HAP-1 (cell line): Measurements from ENCODE around the gene PBX1.

Experiments
- DNase-seq, 2 experiments: peaks; one replicate each; pipeline ENCODE4 v3.0.0-alpha.2; 2016 to 2020; ENCODE audit warnings: low spot score in 2 of 2
- H3K27me3 ChIP-seq: fragments of 250-450 bp; sonication (Bioruptor Pico); 2 replicates; pipeline ENCODE4 v1.5.1; 2020; ENCODE audit warnings: low read depth, mild to moderate bottlenecking, moderate library complexity
- H3K36me3 ChIP-seq: fragments of 250-450 bp; sonication (Bioruptor Pico); replicated peaks from 2 replicates; pipeline ENCODE4 v1.5.1; 2020; ENCODE audit warnings: mild to moderate bottlenecking
- H3K4me1 ChIP-seq: fragments of 250-450 bp; sonication (Bioruptor Pico); 2 replicates; pipeline ENCODE4 v1.5.1; 2020; ENCODE audit warnings: mild to moderate bottlenecking
- H3K4me3 ChIP-seq: fragments of 250-450 bp; sonication (Bioruptor Pico); 2 replicates; pipeline ENCODE4 v1.5.1; 2020; ENCODE audit warnings: mild to moderate bottlenecking, moderate library complexity
- H3K9me3 ChIP-seq: fragments of 250-450 bp; sonication (Bioruptor Pico); 2 replicates; pipeline ENCODE4 v1.5.1; 2020; ENCODE audit warnings: mild to moderate bottlenecking, moderate library complexity
- in situ Hi-C: fragments of 300-500 bp; cut with MboI; formaldehyde crosslinking; loops from 3 replicates; pipeline ENCODE4 v1.14.3; 2020; ENCODE audit warnings: low sequenced_read_pairs, inconsistent platforms, mixed read lengths

Gene PBX1

DNA sequence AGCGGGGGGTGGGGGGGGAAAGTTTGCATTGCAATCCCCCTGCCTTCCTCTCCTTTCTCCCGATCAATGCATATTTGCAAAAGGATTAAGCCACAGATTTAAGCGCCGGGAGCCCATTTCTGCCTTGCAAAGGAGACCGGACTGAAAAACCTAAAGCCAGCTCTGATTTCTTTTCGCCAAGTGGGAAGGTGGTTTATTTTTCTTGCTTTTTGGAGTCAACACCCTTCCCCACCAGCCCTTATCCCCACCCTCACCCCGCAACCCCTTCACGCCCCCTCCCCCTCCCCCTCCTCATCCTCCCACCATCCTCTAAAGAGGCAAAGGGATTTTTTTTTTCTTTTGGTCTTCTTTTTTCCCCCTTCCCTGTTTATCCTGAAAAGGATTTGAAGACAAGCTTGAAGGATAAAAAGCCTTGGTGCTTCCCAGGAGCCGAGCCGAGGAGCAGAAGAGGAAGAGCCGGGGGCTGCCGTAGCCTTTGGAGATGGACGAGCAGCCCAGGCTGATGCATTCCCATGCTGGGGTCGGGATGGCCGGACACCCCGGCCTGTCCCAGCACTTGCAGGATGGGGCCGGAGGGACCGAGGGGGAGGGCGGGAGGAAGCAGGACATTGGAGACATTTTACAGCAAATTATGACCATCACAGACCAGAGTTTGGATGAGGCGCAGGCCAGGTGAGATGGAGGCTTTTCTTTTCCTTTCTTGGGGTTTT is 513 bp downstream of the PBX1 start:
- Histone ChIP-seq H3K4me1 (peaks cover 27% of the 10 kb centered on the region), H3K27me3 (no peaks in the 10 kb centered on the region), H3K9me3 (no peaks in the 10 kb centered on the region), H3K4me3 (peak overlapping the region; percentile 40), H3K36me3 (no peaks in the 10 kb centered on the region)
- peak in 1 of 2 experiments; percentile 61 for DNase-seq
- in situ Hi-C loops = no loop called here

DNA sequence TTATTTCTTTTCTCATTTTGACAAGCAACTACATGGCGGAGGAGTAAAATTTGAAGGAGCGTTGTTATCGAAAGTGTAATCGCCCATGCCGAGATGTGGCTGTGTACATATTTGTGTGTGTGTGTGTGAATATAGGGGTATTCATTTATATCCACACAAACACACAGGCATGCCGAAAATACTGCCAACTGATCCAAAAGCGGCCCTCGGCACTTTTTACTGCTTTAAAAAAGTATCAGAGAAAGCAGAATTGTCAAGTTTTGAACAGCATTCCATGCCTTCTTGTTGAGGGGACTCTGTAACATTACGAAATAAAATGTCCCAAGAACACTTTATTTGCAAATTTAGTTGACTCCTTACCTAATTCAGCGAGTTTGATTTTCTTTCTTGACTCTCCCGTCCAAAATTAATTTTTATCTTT is 1.1 kb downstream of the PBX1 start:
- in situ Hi-C loops = no loop called here
- peaks cover 33% of the 10 kb centered on the region for H3K4me1 ChIP-seq

GRCh38 chr1:164560556-164560955 is 1.6 kb downstream of the PBX1 start:
- Histone ChIP-seq H3K4me1 (peaks cover 37% of the 10 kb centered on the region), H3K9me3 (no peaks in the 10 kb centered on the region), H3K4me3 (peak overlapping the region; percentile 40), H3K36me3 (no peaks in the 10 kb centered on the region), H3K27me3 (no peaks in the 10 kb centered on the region)
- no peak for DNase-seq
- in situ Hi-C loops = no loop called here

More for the DNA sequence above, 1.1 kb downstream of the PBX1 start:
- Histone ChIP-seq H3K27me3 (no peaks in the 10 kb centered on the region), H3K36me3 (no peaks in the 10 kb centered on the region), H3K4me3 (peak overlapping the region; percentile 40), H3K9me3 (no peaks in the 10 kb centered on the region)
- DNase-seq = no peak

GRCh38 chr1:164561007-164561406 is 2.0 kb downstream of the PBX1 start:
- H3K4me1 ChIP-seq = peaks cover 42% of the 10 kb centered on the region
- no peak for DNase-seq
- H3K4me3 ChIP-seq = peak overlapping the region; percentile 40
- H3K27me3 ChIP-seq = no peaks in the 10 kb centered on the region
- H3K9me3 ChIP-seq = no peaks in the 10 kb centered on the region
- H3K36me3 ChIP-seq = no peaks in the 10 kb centered on the region
- in situ Hi-C loops = no loop called here

DNA sequence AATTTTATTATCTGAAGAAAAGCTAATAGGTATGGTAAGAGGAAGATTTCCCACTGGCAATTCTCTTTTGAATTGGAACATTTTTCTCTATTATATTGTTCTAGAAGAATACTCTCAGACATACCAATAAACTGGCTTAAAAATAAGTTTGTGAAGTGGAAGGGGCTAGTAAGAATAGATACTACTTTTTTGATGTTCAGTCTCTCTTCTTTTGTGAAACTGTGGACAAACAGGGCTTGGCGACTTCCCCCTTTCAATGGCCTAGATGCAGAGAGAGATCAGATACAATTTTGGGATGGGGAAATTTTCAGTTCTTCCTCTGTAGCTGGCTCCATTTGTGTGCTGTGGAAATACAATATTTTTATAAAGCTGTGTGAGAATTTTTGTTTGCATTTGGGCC is 2.5 kb downstream of the PBX1 start:
- Histone ChIP-seq H3K27me3 (no peaks in the 10 kb centered on the region), H3K4me3 (peak overlapping the region; percentile 40), H3K9me3 (no peaks in the 10 kb centered on the region), H3K36me3 (no peaks in the 10 kb centered on the region), H3K4me1 (peaks cover 47% of the 10 kb centered on the region)
- in situ Hi-C loops = no loop called here
- DNase-seq = peak in 1 of 2 experiments; percentile 42

DNA sequence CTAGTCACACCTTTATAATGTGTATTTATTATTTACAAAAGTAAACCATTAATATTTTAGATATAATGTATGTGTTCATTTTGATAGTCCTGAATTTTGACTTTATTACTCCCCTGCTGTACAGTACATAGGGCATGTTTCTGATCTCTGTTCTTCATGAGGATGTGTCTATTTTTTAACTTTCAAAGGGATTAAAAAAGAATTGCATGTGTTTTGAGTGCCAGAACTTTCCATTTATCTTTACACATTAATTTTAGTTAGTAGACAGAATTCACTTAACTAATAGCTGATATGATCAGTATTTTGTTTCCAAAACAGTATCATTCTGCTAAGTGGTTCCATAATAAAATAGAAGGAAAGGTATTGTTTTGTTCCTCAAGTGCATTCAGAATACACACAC is 3.1 kb downstream of the PBX1 start:
- Histone ChIP-seq H3K4me3 (peak overlapping the region; percentile 40), H3K9me3 (no peaks in the 10 kb centered on the region), H3K36me3 (no peaks in the 10 kb centered on the region), H3K27me3 (no peaks in the 10 kb centered on the region), H3K4me1 (peaks cover 52% of the 10 kb centered on the region)
- in situ Hi-C loops = no loop called here
- no peak for DNase-seq

DNA sequence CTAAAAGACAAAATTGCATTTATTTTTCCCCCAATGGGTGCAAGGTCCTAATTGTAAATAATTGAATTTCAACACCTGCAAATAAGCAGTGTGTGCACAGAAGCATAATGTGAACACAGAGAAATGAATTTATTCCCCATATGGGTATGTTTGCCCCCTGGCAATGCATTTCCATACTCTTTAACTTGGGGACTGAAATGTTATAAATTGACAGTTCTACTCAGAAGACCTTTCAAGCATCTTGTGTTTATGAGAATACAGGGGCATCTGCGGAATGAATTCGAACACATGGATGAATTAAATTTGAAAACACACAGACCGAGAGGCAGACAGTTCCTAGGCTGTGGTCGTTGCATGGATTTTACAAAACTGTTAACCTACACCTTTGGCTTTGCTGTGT is 3.5 kb downstream of the PBX1 start:
- no peaks in the 10 kb centered on the region for H3K27me3 ChIP-seq
- peak in 1 of 2 experiments; percentile 41 for DNase-seq
- no peaks in the 10 kb centered on the region for H3K36me3 ChIP-seq
- in situ Hi-C loops = no loop called here
- H3K4me1 ChIP-seq = peaks cover 51% of the 10 kb centered on the region
- peak overlapping the region; percentile 40 for H3K4me3 ChIP-seq
- H3K9me3 ChIP-seq = no peaks in the 10 kb centered on the region

GRCh38 chr1:164562947-164563520 is 4.0 kb downstream of the PBX1 start:
- Histone ChIP-seq H3K4me3 (peak overlapping the region; percentile 40), H3K36me3 (no peaks in the 10 kb centered on the region), H3K9me3 (no peaks in the 10 kb centered on the region), H3K27me3 (no peaks in the 10 kb centered on the region), H3K4me1 (peaks cover 46% of the 10 kb centered on the region)
- in situ Hi-C loops = no loop called here
- DNase-seq = no peak

DNA sequence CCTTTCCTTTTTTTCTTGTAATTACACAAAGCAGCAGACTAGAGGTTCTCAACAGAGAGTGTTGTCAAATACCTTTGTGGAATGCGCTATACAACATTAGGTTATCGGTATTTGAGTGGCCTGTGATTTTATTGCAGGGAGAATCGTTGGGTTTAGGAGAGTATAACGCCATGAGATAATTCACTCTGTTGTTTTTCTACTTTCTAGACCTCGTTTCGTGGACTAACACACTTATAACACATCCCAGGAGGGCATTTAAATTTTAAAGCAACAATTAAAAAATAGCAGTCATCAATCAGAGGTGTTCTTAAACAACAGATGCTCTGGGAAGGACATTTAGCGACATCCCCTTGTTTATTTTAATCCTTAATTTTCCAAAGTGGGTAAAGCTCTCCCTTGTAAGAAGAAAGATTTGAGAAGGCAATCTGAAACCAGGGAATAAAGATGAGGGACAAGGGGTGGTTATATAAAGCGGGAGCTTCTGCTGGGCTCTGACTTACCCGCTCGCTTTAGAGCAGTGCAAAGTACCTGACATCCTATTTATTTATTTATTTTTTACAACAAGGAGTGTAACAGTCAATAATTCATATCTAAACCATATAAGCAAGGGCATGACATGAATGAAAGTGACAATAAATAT is 4.9 kb downstream of the PBX1 start:
- no peaks in the 10 kb centered on the region for H3K9me3 ChIP-seq
- peaks cover 43% of the 10 kb centered on the region for H3K4me1 ChIP-seq
- no peak for DNase-seq
- peak overlapping the region; percentile 40 for H3K4me3 ChIP-seq
- H3K36me3 ChIP-seq = no peaks in the 10 kb centered on the region
- in situ Hi-C loops = no loop called here
- no peaks in the 10 kb centered on the region for H3K27me3 ChIP-seq

GRCh38 chr1:164564378-164564777 is 5.4 kb downstream of the PBX1 start:
- in situ Hi-C loops = no loop called here

DNA sequence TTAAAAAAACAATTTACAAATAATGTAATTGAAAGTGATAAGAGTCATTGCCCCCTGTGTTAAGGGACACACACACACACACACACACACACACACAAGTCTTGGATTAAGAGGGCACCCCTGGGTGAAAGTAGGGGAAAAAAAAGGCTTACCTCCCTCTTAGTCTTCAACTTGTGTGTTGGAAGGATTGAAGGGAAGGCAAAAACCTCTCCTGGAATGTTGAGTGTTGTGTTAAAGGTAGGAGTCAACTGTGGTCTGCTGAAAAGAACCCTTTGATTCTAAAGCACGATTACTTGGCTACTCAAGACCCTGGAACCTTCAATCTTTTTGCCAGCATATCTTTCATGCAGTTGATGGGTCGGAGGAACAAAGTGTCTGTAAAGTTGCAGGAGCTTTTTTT is 6.4 kb downstream of the PBX1 start:
- Histone ChIP-seq H3K36me3 (no peaks in the 10 kb centered on the region; the same call in none of the 2 replicates), H3K9me3 (no peaks in the 10 kb centered on the region), H3K4me1 (peaks cover 43% of the 10 kb centered on the region), H3K27me3 (no peaks in the 10 kb centered on the region), H3K4me3 (no peak overlapping the region)
- in situ Hi-C loops = no loop called here
- DNase-seq = peak in 1 of 2 experiments; percentile 45

More at GRCh38 chr1:164564378-164564777, 5.4 kb downstream of the PBX1 start:
- Histone ChIP-seq H3K4me1 (peaks cover 43% of the 10 kb centered on the region), H3K4me3 (no peak overlapping the region; the same call in 1 of the 2 replicates), H3K27me3 (no peaks in the 10 kb centered on the region), H3K36me3 (no peaks in the 10 kb centered on the region), H3K9me3 (no peaks in the 10 kb centered on the region)
- no peak for DNase-seq

DNA sequence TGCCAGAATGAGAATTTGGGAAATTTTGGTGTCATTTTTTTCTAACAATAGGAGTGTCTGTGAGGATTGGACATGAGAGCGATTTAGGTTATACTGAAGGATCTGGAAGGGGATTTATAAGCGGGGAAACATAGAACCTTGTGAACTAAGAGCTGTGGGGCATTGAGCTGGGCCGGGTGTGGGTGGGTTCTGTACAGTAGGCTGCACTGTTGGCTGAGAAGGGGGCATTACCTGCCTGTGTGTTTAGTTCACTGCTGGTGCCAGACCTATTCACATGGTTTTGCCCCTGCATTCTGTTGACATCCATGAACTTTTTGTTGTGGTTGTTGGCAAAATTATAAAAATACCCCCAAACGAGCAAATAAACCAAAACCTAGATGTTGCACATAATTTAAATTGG is 8.8 kb downstream of the PBX1 start:
- Histone ChIP-seq H3K9me3 (no peaks in the 10 kb centered on the region), H3K36me3 (peaks cover 4% of the 10 kb centered on the region), H3K4me1 (peaks cover 44% of the 10 kb centered on the region), H3K27me3 (no peaks in the 10 kb centered on the region), H3K4me3 (no peak overlapping the region)
- no peak for DNase-seq
- in situ Hi-C loops = no loop called here

DNA sequence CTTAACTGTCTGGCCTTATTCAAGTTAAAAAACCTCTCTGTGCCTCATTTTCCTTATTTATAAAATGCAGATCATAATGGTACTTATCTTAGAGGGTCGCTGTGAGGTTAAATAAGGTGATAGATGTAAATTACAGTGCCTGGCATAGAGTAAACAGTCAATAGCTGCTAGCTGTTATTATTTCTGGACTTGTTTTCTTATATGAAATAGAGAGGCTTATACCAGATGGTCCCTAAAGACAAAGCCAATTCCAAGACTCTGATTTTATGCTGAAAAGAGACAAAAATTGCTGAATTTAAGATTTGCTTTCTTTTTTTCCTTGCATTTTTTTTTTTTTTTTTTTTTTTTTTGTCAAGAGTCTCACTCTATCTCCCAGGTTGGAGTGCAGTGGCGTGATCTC is 10.3 kb downstream of the PBX1 start:
- Histone ChIP-seq H3K4me1 (peaks cover 33% of the 10 kb centered on the region), H3K4me3 (no peak overlapping the region), H3K36me3 (peaks cover 4% of the 10 kb centered on the region), H3K27me3 (no peaks in the 10 kb centered on the region), H3K9me3 (no peaks in the 10 kb centered on the region)
- in situ Hi-C loops = no loop called here
- DNase-seq = peak in 1 of 2 experiments; percentile 1

GRCh38 chr1:164569866-164570265 is 10.9 kb downstream of the PBX1 start:
- Histone ChIP-seq H3K9me3 (no peaks in the 10 kb centered on the region), H3K4me3 (no peak overlapping the region), H3K27me3 (no peaks in the 10 kb centered on the region), H3K4me1 (peaks cover 27% of the 10 kb centered on the region), H3K36me3 (peaks cover 4% of the 10 kb centered on the region)
- no peak for DNase-seq
- in situ Hi-C loops = no loop called here
